Neural progenitor cell (in vitro differentiated cells): ENCODE results near the gene TSSK3. TPM values are rescaled to one million over a fixed set of nuclear protein-coding genes. Genes with fewer than 3 reads are reported as not detected.

Experiments
- DNase-seq: peaks from one replicate; pipeline ENCODE4 v3.0.0-alpha.2; 2016; ENCODE audit warnings: low spot score
- H2AFZ ChIP-seq: fragments of 200-600 bp; sonication (generic); replicated peaks from 2 replicates; pipeline ENCODE4 v1.6.1; 2016; ENCODE audit warnings: antibody characterized with exemption
- H3F3A ChIP-seq: fragments of 200-600 bp; sonication (generic); 2 replicates; pipeline ENCODE4 v1.6.1; 2016; ENCODE audit warnings: antibody characterized with exemption, low read depth
- H3K27ac ChIP-seq: fragments of 200-600 bp; sonication (generic); 2 replicates; pipeline ENCODE4 v1.5.1; 2016; ENCODE audit warnings: mild to moderate bottlenecking
- H3K27me3 ChIP-seq: fragments of 200-600 bp; sonication (generic); 2 replicates; pipeline ENCODE4 v1.6.1; 2016; ENCODE audit warnings: mild to moderate bottlenecking, moderate library complexity
- H3K36me3 ChIP-seq: fragments of 200-600 bp; sonication (generic); 2 replicates; pipeline ENCODE4 v1.5.1; 2016
- H3K4me1 ChIP-seq: fragments of 200-600 bp; sonication (generic); 2 replicates; pipeline ENCODE4 v1.6.1; 2016; ENCODE audit warnings: mixed run types
- H3K4me2 ChIP-seq: fragments of 200-600 bp; sonication (generic); 2 replicates; pipeline ENCODE4 v1.6.1; 2016
- H3K4me3 ChIP-seq: fragments of 200-600 bp; sonication (generic); 2 replicates; pipeline ENCODE4 v1.5.1; 2016
- H3K79me2 ChIP-seq: fragments of 200-600 bp; sonication (generic); 2 replicates; pipeline ENCODE4 v1.6.1; 2016; ENCODE audit warnings: low read depth
- H3K9ac ChIP-seq: fragments of 200-600 bp; sonication (generic); 2 replicates; pipeline ENCODE4 v1.6.1; 2016
- H3K9me3 ChIP-seq: fragments of 200-600 bp; sonication (generic); 2 replicates; pipeline ENCODE4 v1.5.1; 2016; ENCODE audit warnings: low read depth
- H4K20me1 ChIP-seq: fragments of 200-600 bp; sonication (generic); 2 replicates; pipeline ENCODE4 v1.6.1; 2016; ENCODE audit warnings: low read depth
- H3K27ac Mint-ChIP-seq: 3 replicates; pipeline ENCODE4 v1.8.0; 2021; ENCODE audit warnings: mixed read lengths
- H3K27me3 Mint-ChIP-seq: 2 replicates; pipeline ENCODE4 v1.8.0; 2022; ENCODE audit warnings: low read depth, mild to moderate bottlenecking, inconsistent platforms, moderate library complexity, mixed read lengths; ENCODE audit not compliant: insufficient read depth
- H3K36me3 Mint-ChIP-seq: 3 replicates; pipeline ENCODE4 v1.8.0; 2021; ENCODE audit warnings: mixed read lengths
- H3K4me1 Mint-ChIP-seq: 3 replicates; pipeline ENCODE4 v1.8.0; 2021; ENCODE audit warnings: mixed read lengths
- H3K4me3 Mint-ChIP-seq: 3 replicates; pipeline ENCODE4 v1.8.0; 2021; ENCODE audit warnings: mild to moderate bottlenecking, moderate library complexity, mixed read lengths
- H3K9me3 Mint-ChIP-seq: 3 replicates; pipeline ENCODE4 v1.8.0; 2020; ENCODE audit warnings: mixed read lengths
- CTCF ChIP-seq: fragments of 200-600 bp; sonication (generic); IDR thresholded peaks from 2 replicates; pipeline ENCODE4 v1.5.1; 2017; ENCODE audit warnings: antibody characterized with exemption, mild to moderate bottlenecking
- EZH2 ChIP-seq: fragments of 200-600 bp; sonication (generic); IDR thresholded peaks from 2 replicates; pipeline ENCODE4 v1.6.1; 2017; ENCODE audit warnings: antibody characterized with exemption, mild to moderate bottlenecking, moderate library complexity
- EZH2phosphoT487 ChIP-seq: fragments of 200-600 bp; sonication (generic); IDR thresholded peaks from 2 replicates; pipeline ENCODE4 v1.6.1; 2017; ENCODE audit warnings: antibody characterized with exemption
- total RNA-seq: library from RNA; depleted of rRNA; stranded (reverse); fragments of >200 nt; gene quantifications from 2 replicates; pipeline ENCODE4 v1.2.3, GENCODE V29; 2015; ENCODE audit warnings: low replicate concordance

TSSK3 gene
- total RNA-seq, 1 donor from 2014 or later = not detected

DNA sequence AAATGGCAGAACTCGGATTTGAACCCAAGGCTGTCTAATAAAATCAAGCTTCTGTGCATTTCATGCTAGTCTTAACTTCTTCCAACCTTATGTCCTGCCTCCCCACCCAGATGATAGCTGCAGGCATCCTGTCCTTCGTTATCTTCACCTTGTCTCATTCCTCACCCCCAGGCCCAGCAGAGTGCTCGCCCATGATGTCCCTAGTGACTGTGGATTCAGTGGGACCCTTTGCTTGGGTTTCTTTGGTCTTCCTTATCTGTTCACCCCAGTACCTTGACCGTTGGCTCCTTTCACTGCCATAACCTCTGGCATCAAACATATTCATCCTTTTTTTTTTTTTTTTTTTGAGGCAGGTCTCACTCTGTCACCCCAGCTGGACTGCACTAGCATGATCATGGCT is 37.5 kb downstream of the TSSK3 start:
- H3K4me1 ChIP-seq = peaks cover 7% of the 10 kb centered on the region
- H3K4me3 ChIP-seq = no peak overlapping the region
- TF ChIP-seq EZH2 = no peak
- no peak for TF ChIP-seq EZH2phosphoT487
- no peak for TF ChIP-seq CTCF
- H3F3A ChIP-seq = peaks cover 11% of the 10 kb centered on the region
- H3K36me3 Mint-ChIP-seq = peaks cover 2% of the 10 kb centered on the region
- H3K4me1 Mint-ChIP-seq = peaks cover 13% of the 10 kb centered on the region
- no peaks in the 10 kb centered on the region for H3K9me3 ChIP-seq
- no peak overlapping the region for H3K27ac Mint-ChIP-seq
- no peaks in the 10 kb centered on the region for H3K27me3 ChIP-seq
- peaks cover 2% of the 10 kb centered on the region for H3K9me3 Mint-ChIP-seq
- H3K27me3 Mint-ChIP-seq = no peaks in the 10 kb centered on the region
- H4K20me1 ChIP-seq = no peaks in the 10 kb centered on the region
- H3K9ac ChIP-seq = no peak overlapping the region
- no peak overlapping the region for H2AFZ ChIP-seq
- no peak overlapping the region for H3K27ac ChIP-seq
- peaks cover 17% of the 10 kb centered on the region for H3K79me2 ChIP-seq
- H3K36me3 ChIP-seq = no peaks in the 10 kb centered on the region
- DNase-seq = no peak
- H3K4me3 Mint-ChIP-seq = peak overlapping the region; percentile 16
- H3K4me2 ChIP-seq = no peak overlapping the region

- H3K9me3 Mint-ChIP-seq = peaks cover 2% of the 10 kb centered on the region
- H3K4me3 Mint-ChIP-seq = peak overlapping the region; percentile 37
- H3K27ac Mint-ChIP-seq = peak overlapping the region; percentile 62
- no peaks in the 10 kb centered on the region for H4K20me1 ChIP-seq
- H3K4me1 ChIP-seq = no peaks in the 10 kb centered on the region
- H3K4me2 ChIP-seq = peak overlapping the region; percentile 46
- TF ChIP-seq EZH2 = no peak
- peak; percentile 96 for TF ChIP-seq CTCF
- H3K9ac ChIP-seq = no peak overlapping the region
- no peak overlapping the region for H3K4me3 ChIP-seq
- peaks cover 7% of the 10 kb centered on the region for H3K79me2 ChIP-seq
- no peaks in the 10 kb centered on the region for H3K36me3 ChIP-seq
- no peaks in the 10 kb centered on the region for H3K9me3 ChIP-seq
- no peak overlapping the region for H3K27ac ChIP-seq
- peak overlapping the region; percentile 91 for H2AFZ ChIP-seq
- no peaks in the 10 kb centered on the region for H3K27me3 Mint-ChIP-seq
- H3F3A ChIP-seq = no peaks in the 10 kb centered on the region
- DNase-seq = peak; percentile 89
- no peaks in the 10 kb centered on the region for H3K27me3 ChIP-seq
- H3K36me3 Mint-ChIP-seq = peaks cover 2% of the 10 kb centered on the region
- peaks cover 8% of the 10 kb centered on the region for H3K4me1 Mint-ChIP-seq
These were observed 38.7 kb downstream of the TSSK3 start for GRCh38 chr1:32400876-32401631.

DNA sequence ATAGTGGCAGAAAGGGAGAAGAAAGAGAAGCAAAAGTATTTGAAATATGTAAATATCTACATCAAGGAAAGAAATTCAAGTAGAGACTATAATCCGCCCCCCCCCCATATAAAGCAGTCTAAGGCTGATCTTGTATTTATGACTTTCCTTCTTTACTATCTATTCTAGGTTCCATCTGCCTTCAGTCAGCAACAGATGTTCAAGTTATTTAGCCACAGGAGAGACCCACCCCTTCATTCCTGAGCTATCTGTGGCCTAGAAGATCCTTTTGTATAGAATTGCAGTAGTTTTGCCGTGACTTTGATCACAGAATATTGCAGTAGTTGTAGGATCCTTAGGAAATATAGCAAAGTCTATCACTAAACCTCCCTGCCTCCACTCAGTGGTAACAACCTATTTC is 42.6 kb downstream of the TSSK3 start:
- no peaks in the 10 kb centered on the region for H3K9me3 Mint-ChIP-seq
- H3K36me3 ChIP-seq = no peaks in the 10 kb centered on the region
- H3K9ac ChIP-seq = no peak overlapping the region
- no peak overlapping the region for H3K27ac ChIP-seq
- DNase-seq = no peak
- no peak for TF ChIP-seq EZH2phosphoT487
- H3F3A ChIP-seq = no peaks in the 10 kb centered on the region
- H3K9me3 ChIP-seq = no peaks in the 10 kb centered on the region
- H3K4me1 ChIP-seq = no peaks in the 10 kb centered on the region
- no peak overlapping the region for H3K4me3 ChIP-seq
- no peaks in the 10 kb centered on the region for H3K27me3 ChIP-seq
- H4K20me1 ChIP-seq = no peaks in the 10 kb centered on the region
- peaks cover 5% of the 10 kb centered on the region for H3K4me1 Mint-ChIP-seq
- H3K4me2 ChIP-seq = no peak overlapping the region
- H3K4me3 Mint-ChIP-seq = no peak overlapping the region
- no peaks in the 10 kb centered on the region for H3K79me2 ChIP-seq
- no peak overlapping the region for H2AFZ ChIP-seq
- H3K27ac Mint-ChIP-seq = no peak overlapping the region
- no peaks in the 10 kb centered on the region for H3K36me3 Mint-ChIP-seq
- no peaks in the 10 kb centered on the region for H3K27me3 Mint-ChIP-seq
